DMS 273 (cell line): ENCODE data around the gene SCAF4.
A peak's percentile ranks its signal among the peaks of the same experiment; 100 is the strongest.
"Not testable (repeated sequence)": the region's sequence is repeated elsewhere in the genome, so short reads cannot be mapped to it uniquely, and the experiment has no call there.

Source experiments
- DNase-seq: peaks from one replicate; lab custom pipeline; 2025; ENCODE audit not compliant: unreplicated experiment; lab: John Stamatoyannopoulos, UW

The SCAF4 gene

DNA sequence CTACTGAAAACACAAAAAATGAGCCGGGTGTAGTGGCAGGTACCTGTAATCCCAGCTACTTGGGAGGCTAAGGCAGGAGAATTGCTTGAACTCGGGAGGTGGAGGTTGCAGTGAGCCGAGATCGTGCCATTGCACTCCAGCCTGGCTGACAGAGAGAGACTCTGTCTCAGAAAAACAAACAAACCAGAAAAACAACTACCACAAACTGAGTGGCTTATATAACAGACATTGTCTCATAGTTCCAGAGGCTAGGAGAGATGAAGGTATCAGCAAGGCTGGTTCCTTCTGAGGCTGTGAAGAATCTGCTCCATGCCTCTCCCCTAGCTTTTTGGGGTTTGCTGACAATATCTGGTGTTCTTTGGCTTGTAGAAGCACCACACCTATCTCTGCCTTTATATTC, 80.4 kb downstream of the SCAF4 start:
- DNase-seq, result not testable (repeated sequence)

- DNase-seq, result no peak
Measured at GRCh38 chr21:31650930-31651329, 81.0 kb downstream of the SCAF4 start.

GRCh38 chr21:31647650-31648049, 84.3 kb downstream of the SCAF4 start:
- no peak for DNase-seq

- DNase-seq, result no peak
Measured at GRCh38 chr21:31644643-31645042, 87.3 kb downstream of the SCAF4 start.

GRCh38 chr21:31641416-31641922, 90.4 kb downstream of the SCAF4 start:
- DNase-seq, result no peak

DNA sequence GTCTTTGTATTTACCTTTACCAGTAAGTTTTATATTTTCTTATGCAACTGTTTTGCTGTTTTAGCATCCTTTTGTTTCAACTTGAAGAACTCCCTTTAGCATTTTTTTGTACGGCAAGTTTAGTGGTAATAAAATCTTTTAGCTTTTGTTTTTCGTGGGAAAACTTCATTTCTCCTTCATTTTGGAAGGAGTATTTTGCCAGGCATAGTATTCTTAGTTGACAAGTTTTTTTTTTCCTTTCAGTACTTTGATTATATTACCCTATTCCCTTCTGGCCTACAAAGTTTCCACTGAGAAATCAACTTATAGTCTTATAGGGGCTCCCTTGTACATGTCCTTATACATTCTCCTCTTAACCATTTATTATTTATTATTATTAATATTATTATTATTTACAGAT, 95.0 kb downstream of the SCAF4 start:
- no peak for DNase-seq

GRCh38 chr21:31634993-31635392, 96.9 kb downstream of the SCAF4 start:
- DNase-seq, result no peak

- DNase-seq, result not testable (repeated sequence)
Measured at GRCh38 chr21:31631881-31632280, 100.0 kb downstream of the SCAF4 start.

DNA sequence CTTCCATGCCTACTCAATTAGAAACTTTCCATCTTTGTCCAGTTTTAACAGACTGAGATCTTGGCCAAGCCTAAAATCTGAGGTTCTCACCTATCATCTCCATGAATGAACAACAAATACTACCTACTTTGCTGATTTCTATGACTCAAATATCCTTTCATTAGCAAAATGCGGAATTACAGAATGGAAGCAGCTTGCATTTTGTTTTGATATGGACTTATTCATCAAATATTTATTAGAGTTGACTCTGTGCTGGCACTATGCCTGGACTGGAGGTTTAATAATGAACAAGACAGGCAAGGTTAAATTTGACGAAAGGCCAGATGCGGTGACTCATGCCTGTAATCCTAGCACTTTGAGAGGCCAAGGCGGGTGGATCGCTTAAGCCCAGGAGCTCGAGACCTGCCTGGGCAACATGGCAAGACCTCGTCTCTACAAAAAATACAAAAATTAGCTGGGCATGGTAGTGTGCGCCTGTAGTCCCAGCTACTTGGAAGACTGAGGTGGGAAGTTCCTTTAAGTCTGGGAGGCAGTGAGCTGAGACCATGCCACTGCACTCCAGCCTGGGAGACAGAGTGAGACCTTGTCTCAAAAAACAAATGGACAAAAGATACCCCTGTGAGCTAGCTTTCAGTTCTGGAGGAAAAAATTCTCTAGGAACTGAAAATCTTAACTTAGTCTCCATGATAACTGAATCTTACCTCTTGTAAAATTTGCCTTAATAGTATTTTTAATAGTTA, 101.8 kb downstream of the SCAF4 start:
- DNase-seq, result peak; percentile 93

DNA sequence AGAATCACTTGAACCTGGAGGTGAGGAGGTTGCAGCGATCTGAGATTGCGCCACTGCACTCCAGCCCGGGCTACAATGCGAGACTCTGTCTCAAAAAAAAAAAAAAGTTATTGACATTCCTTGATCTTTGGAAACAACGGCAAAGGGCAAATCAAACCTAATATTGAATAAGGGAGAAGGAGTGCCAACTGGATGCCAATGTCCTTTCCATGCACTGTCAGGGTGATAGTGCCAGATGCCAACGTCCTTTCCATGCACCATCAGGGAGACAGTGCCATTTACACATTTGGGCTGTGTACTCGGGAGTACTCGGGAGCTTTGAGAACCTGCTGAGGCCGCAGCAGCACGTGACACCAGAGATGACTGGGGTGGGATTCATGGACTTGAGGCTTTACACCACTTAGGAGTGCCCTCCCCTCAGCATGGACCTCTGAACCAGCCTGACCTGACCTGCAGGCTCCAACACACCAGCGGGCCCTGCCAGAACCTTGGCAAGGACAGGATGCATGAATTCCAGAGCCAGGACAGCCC, 106.9 kb downstream of the SCAF4 start:
- DNase-seq, result no peak

DNA sequence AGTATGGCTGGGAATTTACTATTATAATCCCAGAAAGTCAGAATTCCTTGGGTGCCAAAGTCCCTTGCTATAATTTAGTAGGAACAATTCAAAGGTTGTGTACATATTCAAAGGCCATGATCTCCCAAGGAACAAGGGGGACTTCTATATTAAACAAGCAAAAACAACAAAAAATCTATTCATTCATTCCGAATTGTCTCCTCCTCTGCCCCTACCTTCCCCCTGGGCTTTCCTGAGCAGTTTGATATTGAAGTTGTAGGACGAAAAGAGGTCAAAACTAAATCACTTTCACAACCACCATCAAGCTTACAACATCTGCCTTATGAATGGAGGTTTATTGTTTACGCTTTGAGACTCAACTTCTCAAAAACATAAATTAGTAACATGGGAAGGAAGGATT, 107.7 kb downstream of the SCAF4 start:
- DNase-seq, result no peak

DNA sequence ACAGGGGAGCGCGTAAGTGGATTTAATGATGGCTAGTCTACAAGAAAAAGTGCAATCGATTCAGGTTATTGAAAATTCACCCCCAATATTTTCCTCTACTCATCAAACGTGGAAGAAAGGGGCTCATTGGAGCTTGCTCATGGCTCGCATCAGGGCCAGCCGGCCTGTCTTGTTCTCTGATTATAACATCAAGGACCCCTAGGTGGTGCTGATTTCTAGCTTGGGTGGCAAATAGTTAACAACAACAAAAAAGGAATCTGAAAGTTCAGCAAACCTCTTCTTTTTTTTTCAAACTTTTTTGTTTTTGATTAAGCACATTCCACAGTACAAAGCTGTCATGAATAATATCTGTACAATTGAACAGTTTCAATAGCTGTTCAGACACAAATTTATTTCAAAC, 108.3 kb downstream of the SCAF4 start:
- peak; percentile 37 for DNase-seq

GRCh38 chr21:31622397-31622796, 109.5 kb downstream of the SCAF4 start:
- peak; percentile 26 for DNase-seq
